Astrocyte (in vitro differentiated cells and primary cell): ENCODE measurements around the gene MIOS. TPM values are rescaled to one million over a fixed set of nuclear protein-coding genes. Genes with fewer than 3 reads are reported as not detected.

Experiments used
- DNase-seq: peaks from one replicate; pipeline ENCODE4 v3.0.0-alpha.2; 2010; ENCODE audit warnings: low read depth
- FAIRE-seq: peaks from 2 replicates; lab custom pipeline; 2011; peaks lifted over from hg19 to GRCh38; lab: Jason Lieb, UNC
- H2AFZ ChIP-seq: 2 replicates; pipeline ENCODE4 v1.6.0; 2012; ENCODE audit warnings: low read depth, low read length, inconsistent platforms
- H3K27ac ChIP-seq: 2 replicates; pipeline ENCODE4 v1.5.1; 2011; ENCODE audit warnings: low read depth, low read length, inconsistent platforms
- H3K27me3 ChIP-seq: 2 replicates; pipeline ENCODE4 v1.6.0; 2011; ENCODE audit warnings: low read length, inconsistent platforms; ENCODE audit not compliant: insufficient read depth
- H3K36me3 ChIP-seq: 2 replicates; pipeline ENCODE4 v1.5.1; 2011; ENCODE audit warnings: low read length, inconsistent platforms; ENCODE audit not compliant: insufficient read depth
- H3K4me1 ChIP-seq: 2 replicates; pipeline ENCODE4 v1.5.1; 2011; ENCODE audit warnings: low read length, inconsistent platforms; ENCODE audit not compliant: insufficient read depth
- H3K4me2 ChIP-seq: 2 replicates; pipeline ENCODE4 v1.6.0; 2012; ENCODE audit warnings: low read length, inconsistent platforms
- H3K4me3 ChIP-seq: 2 replicates; pipeline ENCODE4 v1.5.1; 2011; ENCODE audit warnings: low read depth, mild to moderate bottlenecking, low read length, inconsistent platforms; ENCODE audit not compliant: insufficient read depth
- H3K79me2 ChIP-seq: 2 replicates; pipeline ENCODE4 v1.6.0; 2012; ENCODE audit warnings: mild to moderate bottlenecking, low read length, inconsistent platforms; ENCODE audit not compliant: insufficient read depth
- H3K9ac ChIP-seq: 2 replicates; pipeline ENCODE4 v1.6.0; 2012; ENCODE audit warnings: mild to moderate bottlenecking, low read length, inconsistent platforms
- H3K9me3 ChIP-seq: 2 replicates; pipeline ENCODE4 v1.5.1; 2012; ENCODE audit warnings: low read depth, mild to moderate bottlenecking, low read length, inconsistent platforms; ENCODE audit not compliant: insufficient read depth
- H4K20me1 ChIP-seq: 2 replicates; pipeline ENCODE4 v1.6.0; 2012; ENCODE audit warnings: low read length, inconsistent platforms; ENCODE audit not compliant: insufficient read depth
- H3K27ac Mint-ChIP-seq: one replicate; pipeline ENCODE4 v1.8.0; 2021; ENCODE audit warnings: mild to moderate bottlenecking, mixed read lengths; ENCODE audit not compliant: unreplicated experiment
- H3K27me3 Mint-ChIP-seq: one replicate; pipeline ENCODE4 v1.8.0; 2021; ENCODE audit warnings: low read depth, mixed read lengths; ENCODE audit not compliant: unreplicated experiment
- H3K36me3 Mint-ChIP-seq: one replicate; pipeline ENCODE4 v1.8.0; 2021; ENCODE audit warnings: low read depth, mixed read lengths; ENCODE audit not compliant: unreplicated experiment
- H3K4me1 Mint-ChIP-seq: one replicate; pipeline ENCODE4 v1.8.0; 2021; ENCODE audit warnings: low read depth, mixed read lengths; ENCODE audit not compliant: unreplicated experiment
- H3K4me3 Mint-ChIP-seq: one replicate; pipeline ENCODE4 v1.8.0; 2021; ENCODE audit warnings: mild to moderate bottlenecking, moderate library complexity, mixed read lengths; ENCODE audit not compliant: unreplicated experiment
- H3K9me3 Mint-ChIP-seq: one replicate; pipeline ENCODE4 v1.8.0; 2021; ENCODE audit warnings: mild to moderate bottlenecking, mixed read lengths; ENCODE audit not compliant: unreplicated experiment
- CTCF ChIP-seq: IDR thresholded peaks from 2 replicates; pipeline ENCODE4 v1.5.1; 2011; ENCODE audit warnings: low read depth, mild to moderate bottlenecking, inconsistent platforms, low read length, moderate library complexity; ENCODE audit not compliant: insufficient read depth
- EZH2 ChIP-seq: IDR thresholded peaks from 2 replicates; pipeline ENCODE4 v1.6.1; 2012; ENCODE audit warnings: mild to moderate bottlenecking, low read length, inconsistent platforms; ENCODE audit not compliant: insufficient read depth
- total RNA-seq: library from RNA; stranded (reverse); gene quantifications from 2 replicates; pipeline ENCODE4 v1.2.1, GENCODE V29; 2021

Gene MIOS
- total RNA-seq, 1 donor from 2014 or later = 16.4 TPM

GRCh38 chr7:7581531-7582179, 15.0 kb downstream of the MIOS start:
- Histone ChIP-seq H3K9me3 (no peaks in the 10 kb centered on the region), H3K79me2 (no peaks in the 10 kb centered on the region), H3K4me3 (no peak overlapping the region), H3K36me3 (peaks cover 4% of the 10 kb centered on the region), H3K9ac (no peak overlapping the region), H3K4me2 (no peak overlapping the region), H3K27me3 (no peaks in the 10 kb centered on the region), H2AFZ (no peak overlapping the region), H3K4me1 (no peaks in the 10 kb centered on the region), H3K27ac (no peak overlapping the region), H4K20me1 (no peaks in the 10 kb centered on the region)
- Mint-ChIP-seq H3K9me3 (no peaks in the 10 kb centered on the region), H3K4me1 (no peaks in the 10 kb centered on the region), H3K27me3 (no peaks in the 10 kb centered on the region), H3K4me3 (no peak overlapping the region), H3K27ac (no peak overlapping the region), H3K36me3 (no peaks in the 10 kb centered on the region)
- DNase-seq (no peak), FAIRE-seq (no peak)
- TF ChIP-seq EZH2 = no peak
- TF ChIP-seq CTCF = no peak

GRCh38 chr7:7582596-7582995, 15.9 kb downstream of the MIOS start:
- Histone ChIP-seq H3K9ac (no peak overlapping the region), H3K36me3 (peaks cover 4% of the 10 kb centered on the region), H2AFZ (no peak overlapping the region), H4K20me1 (no peaks in the 10 kb centered on the region), H3K4me2 (no peak overlapping the region), H3K9me3 (no peaks in the 10 kb centered on the region), H3K4me3 (no peak overlapping the region), H3K27me3 (no peaks in the 10 kb centered on the region), H3K4me1 (no peaks in the 10 kb centered on the region), H3K79me2 (no peaks in the 10 kb centered on the region), H3K27ac (no peak overlapping the region)
- TF ChIP-seq EZH2 (no peak), CTCF (no peak)
- H3K4me1 Mint-ChIP-seq = no peaks in the 10 kb centered on the region
- DNase-seq = no peak
- H3K36me3 Mint-ChIP-seq = no peaks in the 10 kb centered on the region
- no peak for FAIRE-seq
- H3K4me3 Mint-ChIP-seq = no peak overlapping the region
- H3K27me3 Mint-ChIP-seq = no peaks in the 10 kb centered on the region
- H3K9me3 Mint-ChIP-seq = no peaks in the 10 kb centered on the region
- no peak overlapping the region for H3K27ac Mint-ChIP-seq

- Histone ChIP-seq H2AFZ (no peak overlapping the region), H4K20me1 (no peaks in the 10 kb centered on the region), H3K4me3 (no peak overlapping the region), H3K79me2 (no peaks in the 10 kb centered on the region), H3K27ac (no peak overlapping the region), H3K9ac (no peak overlapping the region), H3K4me2 (no peak overlapping the region), H3K9me3 (no peaks in the 10 kb centered on the region), H3K27me3 (no peaks in the 10 kb centered on the region), H3K36me3 (peaks cover 4% of the 10 kb centered on the region), H3K4me1 (no peaks in the 10 kb centered on the region)
- TF ChIP-seq EZH2 (no peak), CTCF (no peak)
- no peaks in the 10 kb centered on the region for H3K9me3 Mint-ChIP-seq
- FAIRE-seq (no peak), DNase-seq (no peak)
- no peaks in the 10 kb centered on the region for H3K4me1 Mint-ChIP-seq
- H3K27me3 Mint-ChIP-seq = no peaks in the 10 kb centered on the region
- no peaks in the 10 kb centered on the region for H3K36me3 Mint-ChIP-seq
- no peak overlapping the region for H3K4me3 Mint-ChIP-seq
- H3K27ac Mint-ChIP-seq = no peak overlapping the region
Measured at GRCh38 chr7:7583731-7584130, 17.0 kb downstream of the MIOS start.
